Right renal pelvis (tissue), 4 donors: ENCODE measurements around the gene GRIK3. TPM values are rescaled to one million over a fixed set of nuclear protein-coding genes. Genes with fewer than 3 reads are reported as not detected.

Source experiments
- DNase-seq, 4 donors: peaks; one replicate each; pipeline ENCODE4 v3.0.0-alpha.2; 2013; ENCODE audit warnings: low read depth in 4 of 4, low spot score in 3 of 4, missing footprints in 1 of 4
- polyA plus RNA-seq, 4 donors: library from polyadenylated mRNA; unstranded; fragments of 120-200 nt; gene quantifications; one replicate each; pipeline ENCODE4 v1.2.1, GENCODE V29; 2013; ENCODE audit not compliant: insufficient read length in 4 of 4

Gene GRIK3
- polyA plus RNA-seq, 4 donors = 3.0 to 4.2 (median 3.4) TPM

- no peak for DNase-seq
Observed at GRCh38 chr1:36802018-36802417, 232.3 kb downstream of the GRIK3 start.

- DNase-seq = no peak
Observed at GRCh38 chr1:36797761-36798160, 236.6 kb downstream of the GRIK3 start.

- no peak for DNase-seq
Observed at GRCh38 chr1:36796733-36797132, 237.6 kb downstream of the GRIK3 start.

GRCh38 chr1:36796106-36796590 is 238.2 kb downstream of the GRIK3 start:
- no peak for DNase-seq

GRCh38 chr1:36794460-36794859 is 239.9 kb downstream of the GRIK3 start:
- DNase-seq = no peak

- DNase-seq = no peak
Observed at GRCh38 chr1:36793452-36793851, 240.9 kb downstream of the GRIK3 start.

- no peak for DNase-seq
Observed at GRCh38 chr1:36792292-36792691, 242.0 kb downstream of the GRIK3 start.

GRCh38 chr1:36790191-36790590 is 244.1 kb downstream of the GRIK3 start:
- no peak for DNase-seq

GRCh38 chr1:36789535-36789934 is 244.8 kb downstream of the GRIK3 start:
- no peak for DNase-seq

GRCh38 chr1:36787312-36787913 is 246.9 kb downstream of the GRIK3 start:
- no peak for DNase-seq

GRCh38 chr1:36786425-36786824 is 247.9 kb downstream of the GRIK3 start:
- DNase-seq = no peak

- no peak for DNase-seq
Observed at GRCh38 chr1:36784147-36784859, 250.0 kb downstream of the GRIK3 start.

- DNase-seq = no peak
Observed at GRCh38 chr1:36783475-36783874, 250.8 kb downstream of the GRIK3 start.

- no peak for DNase-seq
Observed at GRCh38 chr1:36782785-36783184, 251.5 kb downstream of the GRIK3 start.

GRCh38 chr1:36782085-36782484 is 252.2 kb downstream of the GRIK3 start:
- DNase-seq = no peak

GRCh38 chr1:36781098-36781497 is 253.2 kb downstream of the GRIK3 start:
- DNase-seq = no peak

- DNase-seq = no peak
Observed at GRCh38 chr1:36778740-36779139, 255.6 kb downstream of the GRIK3 start.

- peak; percentile 14 to 29 (median 18) for DNase-seq
Observed at GRCh38 chr1:36776948-36777831, 257.1 kb downstream of the GRIK3 start.

- DNase-seq = no peak
Observed at GRCh38 chr1:36776256-36776655, 258.1 kb downstream of the GRIK3 start.

GRCh38 chr1:36775716-36776115 is 258.6 kb downstream of the GRIK3 start:
- no peak for DNase-seq

- no peak for DNase-seq
Observed at GRCh38 chr1:36773827-36774541, 260.3 kb downstream of the GRIK3 start.
